ENCODE measurements around the gene DYNAP. TPM values are rescaled to one million over a fixed set of nuclear protein-coding genes. Genes with fewer than 3 reads are reported as not detected.

The DYNAP gene
- total and polyA plus RNA-seq, 10 of the 15 experiments (the other 5 are each of a cell fraction or from before 2014, with no cell fraction given) = not detected

- TF ChIP-seq MTA3 (IDR thresholded peaks at IDR 0.05; ENCODE audit: borderline replicate concordance, low read length) (no peak), MYC (IDR thresholded peaks at IDR 0.05; ENCODE audit: insufficient read depth, insufficient read length, insufficient replicate concordance, low read length, severe bottlenecking) (no peak), HCFC1 (IDR thresholded peaks at IDR 0.05; ENCODE audit: low read length) (no peak), NRF1 (conservative IDR thresholded peaks at IDR 0.05; ENCODE audit: low read depth, low read length) (no peak), USF1 (IDR thresholded peaks at IDR 0.05; ENCODE audit: borderline replicate concordance, extremely low read length, insufficient read depth, low read depth, low read length) (no peak)
Measured at GRCh38 chr18:54636217-54636616, 45.2 kb downstream of the DYNAP start (continued).

GRCh38 chr18:54641734-54642133 lies 50.7 kb downstream of the DYNAP start:
- TF ChIP-seq HDAC6 (IDR thresholded peaks at IDR 0.05; ENCODE audit: unreplicated experiment) = no peak
- TF ChIP-seq MLLT1 (IDR thresholded peaks at IDR 0.05) = no peak
- no peak for TF ChIP-seq ZNF217 (IDR thresholded peaks at IDR 0.05)
- TF ChIP-seq EED (IDR thresholded peaks at IDR 0.05; ENCODE audit: low read depth) = no peak
- TF ChIP-seq BMI1 (IDR thresholded peaks at IDR 0.05; ENCODE audit: borderline replicate concordance) = no peak
- no peak for TF ChIP-seq FOXK2 (IDR thresholded peaks at IDR 0.05)
- TF ChIP-seq SPI1 (IDR thresholded peaks at IDR 0.05; ENCODE audit: borderline replicate concordance, insufficient read depth, low read depth, low read length) = no peak
- TF ChIP-seq PKNOX1 (IDR thresholded peaks at IDR 0.05) = no peak
- no peak for TF ChIP-seq NFYB (IDR thresholded peaks at IDR 0.05; ENCODE audit: insufficient read depth, low read depth, low read length)
- no peak for TF ChIP-seq PAX8 (IDR thresholded peaks at IDR 0.05)
- TF ChIP-seq PBX3 (IDR thresholded peaks at IDR 0.05; ENCODE audit: insufficient replicate concordance, low read depth, low read length) = no peak
- no peak for TF ChIP-seq IKZF1 (conservative IDR thresholded peaks at IDR 0.05)
- no peak for TF ChIP-seq POU2F2 (IDR thresholded peaks at IDR 0.05; ENCODE audit: borderline replicate concordance, low read depth, low read length)
- FAIRE-seq = no peak
- no peak overlapping the region for H3K4me3 ChIP-seq
- no TSS peak for BruUV-seq (replicated peaks)
- H3K36me3 ChIP-seq (ENCODE audit: control insufficient read depth in 2 of 2, insufficient read depth in 2 of 2, low read length in 1 of 2) = no peaks in the 10 kb centered on the region
- H3K4me2 ChIP-seq (ENCODE audit: control insufficient read depth, insufficient read depth) = no peak overlapping the region
- DNase-seq (ENCODE audit: low read depth, low spot score) = no peak
- in situ Hi-C loops (cut with MboI) = no loop called here
- H3K9ac ChIP-seq (ENCODE audit: control insufficient read depth, insufficient read depth, low read length) = no peak overlapping the region
- H3K27me3 ChIP-seq (replicated peaks in 1 of 2; ENCODE audit: control insufficient read depth in 2 of 2, insufficient read depth in 2 of 2, low read length in 1 of 2) = no peaks in the 10 kb centered on the region
- H3K9me3 ChIP-seq (replicated peaks; ENCODE audit: control insufficient read depth, insufficient read depth, low read length) = no peaks in the 10 kb centered on the region
- 4% methylated on average over 1 of the region's 1 CpG for WGBS (ENCODE audit: insufficient coverage, insufficient replicate concordance, low lambda C conversion rate, missing lambda C conversion rate)
- SMC1A ChIA-PET (ENCODE audit: uncharacterized antibody, unreplicated experiment) = no interaction called here
- RAD21 ChIA-PET (ENCODE audit: unreplicated experiment) = no interaction called here
- CTCF ChIA-PET = no interaction called here
- ATAC-seq = no peak
- no peak overlapping the region for H3K27ac ChIP-seq (ENCODE audit: control insufficient read depth, insufficient read depth)
- no peaks in the 10 kb centered on the region for H3K4me1 ChIP-seq (ENCODE audit: control insufficient read depth, insufficient read depth, low read length)
- no peaks in the 10 kb centered on the region for H4K20me1 ChIP-seq (ENCODE audit: control insufficient read depth, insufficient read depth)
- H2AFZ ChIP-seq (ENCODE audit: control insufficient read depth, low read depth, low read length) = no peak overlapping the region
- H3K79me2 ChIP-seq (ENCODE audit: control insufficient read depth, insufficient read depth, low read length) = no peaks in the 10 kb centered on the region
- intact Hi-C loops (cut with micrococcal nuclease; ENCODE audit: unreplicated experiment) = no loop called here
- POLR2A ChIA-PET = no interaction called here
